HG02840 (cell line): ENCODE measurements around the gene GFER.
"Not testable (repeated sequence)": the region's sequence is repeated elsewhere in the genome, so short reads cannot be mapped to it uniquely, and the experiment has no call there.

Experiments
- ATAC-seq: cut with Tn5 transposase; IDR thresholded peaks from one replicate; pipeline ENCODE4 v1.9.1; 2021; ENCODE audit warnings: mild to moderate bottlenecking, moderate library complexity, moderate number of reproducible peaks; ENCODE audit not compliant: unreplicated experiment, low FRiP score

GFER gene

DNA sequence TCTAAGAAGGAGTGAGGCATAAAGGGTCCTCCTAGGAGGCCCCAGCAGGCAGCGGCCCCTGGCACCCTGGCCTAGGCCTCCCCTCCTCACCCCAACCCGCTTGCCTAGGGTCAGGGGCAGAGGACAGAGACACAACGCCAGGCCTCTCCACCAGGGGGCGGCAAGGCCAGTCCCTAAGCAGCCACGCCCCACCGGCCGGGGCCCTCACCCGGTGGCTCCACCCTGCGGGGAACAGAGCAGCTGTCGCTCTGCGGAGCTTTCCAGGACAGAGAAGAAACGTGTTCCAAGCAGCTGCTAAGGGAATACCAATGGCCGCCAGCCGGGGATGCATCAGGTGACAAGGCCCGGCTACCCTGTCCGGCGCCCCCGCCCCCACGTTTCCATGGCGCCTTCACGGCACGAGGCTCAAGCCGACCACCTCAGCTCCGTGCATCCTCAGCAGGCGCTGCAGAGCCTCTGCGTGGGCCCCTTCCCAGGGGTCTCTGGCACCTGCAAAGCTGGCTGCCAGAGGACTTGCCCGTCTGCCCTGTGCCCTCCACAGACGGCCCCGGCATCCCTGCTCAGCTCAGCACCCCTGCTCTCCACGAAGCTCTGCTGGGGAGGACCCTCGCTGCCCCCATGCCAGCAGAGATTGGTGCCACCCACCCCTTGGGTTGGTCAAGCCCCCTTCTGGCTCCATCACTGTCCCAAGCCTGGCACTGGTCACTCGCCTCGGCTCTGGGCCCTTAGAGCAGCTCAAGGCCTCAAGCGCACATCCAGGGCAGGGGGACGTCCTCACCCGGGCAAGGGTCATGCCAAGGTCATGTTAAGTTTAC is 20.0 kb downstream of the GFER start:
- no peak for ATAC-seq

DNA sequence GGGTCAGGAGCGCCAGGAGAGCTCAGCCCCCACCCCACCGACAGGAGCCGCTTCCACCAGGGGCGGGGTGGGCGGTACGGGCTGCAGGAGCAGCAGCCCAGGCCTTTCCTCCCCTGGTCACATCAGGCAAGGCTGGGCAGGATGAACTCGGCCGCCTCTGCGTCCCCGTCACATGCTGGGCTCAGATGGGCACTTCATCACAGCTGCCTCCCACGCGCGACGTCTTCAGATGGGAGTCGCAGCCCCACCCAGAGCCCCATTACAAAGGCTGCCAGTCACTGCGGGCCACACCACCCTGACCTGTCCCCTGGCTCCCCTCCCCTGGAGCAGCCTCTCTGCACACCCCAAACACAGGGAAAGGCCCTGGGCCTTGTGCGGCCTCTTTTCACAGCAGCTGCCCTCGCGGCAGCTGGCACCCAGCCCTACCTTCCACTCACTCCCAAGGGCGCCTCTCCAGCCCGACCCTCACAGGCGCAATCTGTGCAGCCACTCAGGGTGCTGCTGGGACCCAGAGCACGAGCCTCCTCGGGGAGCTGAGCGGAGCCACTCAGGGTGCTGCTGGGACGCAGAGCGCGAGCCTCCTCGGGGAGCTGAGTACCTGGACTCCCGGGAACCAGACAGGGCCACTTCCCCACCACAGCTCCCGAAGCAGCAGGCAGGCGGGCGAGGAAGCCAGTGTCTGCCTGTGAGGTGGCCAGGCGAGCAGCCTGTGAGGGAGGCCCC is 21.0 kb downstream of the GFER start:
- no peak for ATAC-seq

DNA sequence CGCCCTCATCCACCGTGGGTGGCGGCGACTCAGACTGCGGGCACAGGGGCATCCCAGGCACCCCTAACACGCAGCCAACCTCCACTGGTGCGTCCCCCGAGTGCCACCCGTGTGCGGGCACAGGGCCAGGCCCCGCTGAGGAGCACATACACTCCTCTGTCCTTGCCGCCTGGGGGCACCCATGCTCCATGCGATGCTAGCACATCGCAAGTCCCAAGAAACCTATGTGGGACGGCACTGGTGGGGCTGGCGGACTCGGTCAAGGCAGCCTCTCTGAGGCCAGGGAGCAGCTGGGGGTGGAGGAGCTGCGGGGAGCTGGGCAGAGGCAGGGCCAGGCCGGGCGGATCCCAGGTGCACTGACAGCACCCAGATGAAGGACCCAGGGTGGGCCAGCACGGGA is 21.7 kb downstream of the GFER start:
- no peak for ATAC-seq

- no peak for ATAC-seq
Observed at GRCh38 chr16:2006317-2006716, 22.3 kb downstream of the GFER start.

DNA sequence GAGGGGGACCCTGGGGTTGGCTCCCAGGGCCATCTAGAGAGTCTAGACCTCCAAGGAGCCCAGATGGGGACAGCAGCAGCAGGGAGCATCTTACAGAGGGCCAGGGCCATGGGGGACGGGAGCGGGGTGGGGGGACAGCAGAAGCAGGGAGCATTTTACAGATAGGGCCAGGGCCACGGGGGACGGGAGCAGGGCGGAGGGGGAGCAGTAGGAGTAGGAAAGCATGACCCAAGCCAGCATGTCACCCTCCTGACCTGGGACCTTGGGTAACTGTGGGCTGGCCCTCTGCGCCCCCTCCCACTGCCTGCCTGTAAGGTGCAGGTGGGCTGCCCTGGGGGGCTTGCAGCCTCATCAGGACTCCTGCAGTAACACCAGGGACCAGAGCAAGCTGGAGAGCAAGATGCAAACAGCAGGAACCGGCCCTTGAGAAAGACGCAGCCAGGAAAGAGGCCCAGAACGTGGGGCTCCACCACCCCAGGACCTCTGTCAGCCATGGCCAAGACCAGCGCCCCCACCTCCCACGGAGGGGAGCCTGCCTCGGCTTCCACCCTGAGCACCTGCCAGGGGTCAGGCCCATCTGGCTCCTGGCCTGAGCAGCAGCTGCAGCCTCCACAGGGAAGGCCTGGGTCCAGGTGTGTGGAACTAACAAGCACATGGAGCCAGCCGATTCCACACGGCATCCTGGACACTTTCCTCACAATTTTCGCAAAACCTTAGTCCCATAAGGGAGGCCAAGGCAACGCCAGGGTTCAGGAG is 23.3 kb downstream of the GFER start:
- ATAC-seq, result no peak

GRCh38 chr16:2008009-2008526 is 24.1 kb downstream of the GFER start:
- no peak for ATAC-seq

DNA sequence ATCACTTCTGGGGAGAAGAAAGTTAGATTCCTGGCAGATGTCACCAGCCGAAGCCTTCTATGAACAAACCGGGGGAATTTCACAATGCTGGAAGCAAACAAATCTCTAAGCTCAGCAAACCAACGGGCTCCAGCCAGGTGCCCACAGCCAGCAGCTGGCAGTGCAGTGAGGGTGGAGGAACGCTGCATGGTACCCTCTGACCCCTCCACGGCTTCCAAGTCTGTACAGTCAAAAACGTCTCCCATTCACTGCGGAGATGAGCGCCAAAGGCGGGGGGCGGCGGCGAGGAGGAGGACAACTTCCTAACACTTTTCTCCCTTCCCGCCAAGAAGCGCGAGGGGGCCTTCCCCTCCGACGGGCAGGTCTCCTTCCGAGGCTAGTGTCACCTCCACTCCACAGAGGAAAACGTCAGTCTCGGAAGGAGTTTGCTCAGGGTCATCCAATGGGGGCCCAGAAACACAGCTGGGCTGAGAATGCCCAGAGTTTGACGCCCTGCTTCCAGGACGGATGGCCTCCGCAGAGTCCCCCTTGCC is 24.7 kb downstream of the GFER start:
- no peak for ATAC-seq

- ATAC-seq, result no peak
Observed at GRCh38 chr16:2009164-2009711, 25.2 kb downstream of the GFER start.

DNA sequence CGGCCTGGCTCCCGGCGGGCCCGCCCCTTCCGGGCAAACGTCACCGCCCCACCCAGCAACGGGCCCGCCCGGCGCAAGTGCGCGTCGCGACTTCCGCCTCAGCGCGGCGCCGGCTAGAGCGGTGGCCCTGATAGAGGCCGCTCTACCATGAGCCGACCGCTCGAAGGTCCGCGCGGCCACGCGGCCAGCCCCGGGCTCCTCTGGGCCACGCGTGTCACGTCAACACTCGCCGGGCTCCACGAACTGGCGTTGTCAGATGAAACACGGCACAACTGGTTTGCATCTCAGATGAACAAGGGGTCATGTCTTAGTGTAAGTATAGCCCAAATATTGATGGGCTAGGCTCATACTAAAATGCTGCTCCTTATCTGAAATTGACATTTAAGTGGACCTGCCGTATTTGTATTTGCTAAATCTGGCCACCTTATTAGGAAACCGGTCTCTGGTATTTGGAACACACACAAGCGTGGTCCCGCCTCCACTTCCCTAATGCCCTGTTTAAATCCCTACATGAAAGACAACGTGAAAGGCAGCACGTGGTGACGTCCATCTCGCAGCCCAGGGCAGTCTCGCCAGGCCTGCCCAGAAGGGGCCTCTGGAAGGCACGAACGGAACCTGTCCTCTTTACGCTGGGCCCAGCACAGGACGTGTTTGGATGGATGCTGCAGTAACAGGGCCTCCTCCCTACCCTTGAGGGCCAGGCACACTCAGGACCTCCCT is 26.0 kb downstream of the GFER start, which contains the start of gene ZNF598:
ZNF598 (minus strand) TSS at position 31 of the 720 bp plus-strand sequence.
- no peak for ATAC-seq

GRCh38 chr16:2011726-2012125 is 27.7 kb downstream of the GFER start:
- ATAC-seq, result not testable (repeated sequence)

- ATAC-seq, result no peak
Observed at GRCh38 chr16:2013527-2013926, 29.5 kb downstream of the GFER start.

- ATAC-seq, result no peak
Observed at GRCh38 chr16:2015117-2015946, 31.3 kb downstream of the GFER start.

- no peak for ATAC-seq
Observed at GRCh38 chr16:2015947-2016208, 31.9 kb downstream of the GFER start.

DNA sequence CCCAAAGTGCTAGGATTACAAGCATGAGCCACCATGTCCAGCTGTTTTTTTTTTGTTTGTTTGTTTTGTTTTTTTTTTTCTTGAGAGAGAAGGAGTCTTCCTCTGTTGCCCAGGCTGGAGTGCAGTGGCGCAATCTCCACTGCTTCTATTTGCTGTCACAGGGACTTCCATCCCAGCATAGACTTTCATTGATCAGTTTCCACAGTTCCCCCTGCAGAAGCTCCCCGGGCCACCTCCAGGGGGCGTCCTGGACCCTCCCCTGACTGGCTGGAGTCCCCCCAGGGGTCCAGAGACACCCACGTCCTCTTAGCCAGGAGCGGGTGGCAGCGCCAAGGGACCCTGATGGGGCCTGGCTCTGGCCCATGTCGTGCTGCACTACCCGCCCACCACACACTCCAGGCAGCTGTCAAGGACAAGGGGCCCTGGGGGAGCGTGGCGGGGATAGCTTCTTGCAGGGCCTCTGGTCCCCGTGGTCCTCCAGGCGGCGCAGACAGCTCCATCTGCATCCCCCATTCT is 32.5 kb downstream of the GFER start:
- no peak for ATAC-seq

DNA sequence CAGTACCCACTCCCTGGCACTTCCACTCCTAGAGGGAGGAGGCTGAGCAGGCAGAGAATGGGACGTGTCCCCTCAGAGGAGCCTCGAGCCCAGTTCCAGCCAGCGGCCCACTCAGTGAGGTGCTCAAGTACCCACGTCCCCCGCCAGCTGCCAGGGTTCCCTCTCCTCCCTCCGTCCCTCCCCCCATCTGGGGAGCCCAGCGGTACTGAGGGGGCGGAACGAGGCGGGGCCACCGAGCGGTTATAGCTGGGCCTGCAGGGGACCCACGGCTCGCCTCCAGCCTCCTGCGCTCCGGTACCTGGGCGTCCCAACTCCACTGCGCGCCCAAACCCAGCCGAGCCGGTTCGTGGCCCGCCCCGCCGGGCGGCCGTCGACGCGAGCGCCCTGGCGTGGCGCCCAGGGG is 35.5 kb downstream of the GFER start, which contains the start of gene NPW:
NPW (plus strand) TSS at position 268 of the 403 bp plus-strand sequence.
- no peak for ATAC-seq

DNA sequence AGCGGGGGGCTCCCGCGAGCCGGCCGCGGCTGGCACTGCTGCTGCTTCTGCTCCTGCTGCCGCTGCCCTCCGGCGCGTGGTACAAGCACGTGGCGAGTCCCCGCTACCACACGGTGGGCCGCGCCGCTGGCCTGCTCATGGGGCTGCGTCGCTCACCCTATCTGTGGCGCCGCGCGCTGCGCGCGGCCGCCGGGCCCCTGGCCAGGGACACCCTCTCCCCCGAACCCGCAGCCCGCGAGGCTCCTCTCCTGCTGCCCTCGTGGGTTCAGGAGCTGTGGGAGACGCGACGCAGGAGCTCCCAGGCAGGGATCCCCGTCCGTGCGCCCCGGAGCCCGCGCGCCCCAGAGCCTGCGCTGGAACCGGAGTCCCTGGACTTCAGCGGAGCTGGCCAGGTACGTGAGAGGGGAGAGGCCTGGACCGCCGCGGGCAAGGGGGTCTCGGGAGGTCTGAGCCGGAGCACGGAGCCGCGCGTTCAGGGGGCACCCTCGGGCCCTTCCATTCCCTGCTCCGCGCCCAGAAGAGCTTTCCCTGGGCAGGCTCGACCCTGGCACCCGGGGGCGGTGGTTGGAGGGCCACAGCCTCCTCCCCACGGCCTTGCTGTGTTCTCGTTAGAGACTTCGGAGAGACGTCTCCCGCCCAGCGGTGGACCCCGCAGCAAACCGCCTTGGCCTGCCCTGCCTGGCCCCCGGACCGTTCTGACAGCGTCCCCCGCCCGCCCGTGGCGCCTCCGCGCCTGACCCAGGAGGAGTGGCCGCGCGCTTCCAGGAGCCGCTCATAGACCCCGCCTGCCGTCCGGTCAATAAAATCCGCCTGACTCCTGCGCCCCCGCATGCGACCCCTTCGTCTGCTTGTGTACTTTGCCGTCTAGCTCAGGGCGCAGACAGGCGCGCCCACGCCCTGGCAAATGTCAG is 36.2 kb downstream of the GFER start:
- no peak for ATAC-seq

DNA sequence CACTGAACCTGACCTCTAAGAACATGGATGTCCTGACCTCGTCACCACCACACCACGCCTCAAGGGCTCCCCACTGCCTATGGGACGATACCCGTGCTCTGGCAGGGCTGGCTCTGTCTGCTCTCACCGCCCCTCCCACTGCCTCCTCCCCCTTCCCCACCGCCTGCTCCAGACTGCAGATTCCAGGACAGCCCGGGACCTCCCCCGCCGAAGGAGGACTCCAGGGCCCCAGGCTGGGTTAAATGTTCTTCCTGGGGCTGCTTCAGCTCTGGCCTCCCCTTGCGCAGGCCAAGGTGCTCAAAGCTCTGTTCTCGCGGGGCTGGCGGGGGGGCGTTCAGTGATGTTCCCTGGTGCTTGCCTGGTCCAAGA is 38.7 kb downstream of the GFER start:
- ATAC-seq, result peak; percentile 9
